ENCODE results near the gene LTBP1.

The LTBP1 gene

GRCh38 chr2:33351781-33352180 lies 405.0 kb downstream of the LTBP1 start:
- DNase-seq (ENCODE audit: low read depth in 1 of 2, low spot score in 1 of 2) = no peak
- no peak for TF ChIP-seq SPI1 (IDR thresholded peaks at IDR 0.05; ENCODE audit: borderline replicate concordance, low read depth)
- TF ChIP-seq, protein P1, sequence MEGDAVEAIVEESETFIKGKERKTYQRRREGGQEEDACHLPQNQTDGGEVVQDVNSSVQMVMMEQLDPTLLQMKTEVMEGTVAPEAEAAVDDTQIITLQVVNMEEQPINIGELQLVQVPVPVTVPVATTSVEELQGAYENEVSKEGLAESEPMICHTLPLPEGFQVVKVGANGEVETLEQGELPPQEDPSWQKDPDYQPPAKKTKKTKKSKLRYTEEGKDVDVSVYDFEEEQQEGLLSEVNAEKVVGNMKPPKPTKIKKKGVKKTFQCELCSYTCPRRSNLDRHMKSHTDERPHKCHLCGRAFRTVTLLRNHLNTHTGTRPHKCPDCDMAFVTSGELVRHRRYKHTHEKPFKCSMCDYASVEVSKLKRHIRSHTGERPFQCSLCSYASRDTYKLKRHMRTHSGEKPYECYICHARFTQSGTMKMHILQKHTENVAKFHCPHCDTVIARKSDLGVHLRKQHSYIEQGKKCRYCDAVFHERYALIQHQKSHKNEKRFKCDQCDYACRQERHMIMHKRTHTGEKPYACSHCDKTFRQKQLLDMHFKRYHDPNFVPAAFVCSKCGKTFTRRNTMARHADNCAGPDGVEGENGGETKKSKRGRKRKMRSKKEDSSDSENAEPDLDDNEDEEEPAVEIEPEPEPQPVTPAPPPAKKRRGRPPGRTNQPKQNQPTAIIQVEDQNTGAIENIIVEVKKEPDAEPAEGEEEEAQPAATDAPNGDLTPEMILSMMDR (IDR thresholded peaks at IDR 0.05; ENCODE audit: insufficient read depth, low read length) = no peak
- no peak for TF ChIP-seq POLR2AphosphoS5 (IDR thresholded peaks at IDR 0.05; ENCODE audit: low read depth)
- no peak for TF ChIP-seq REST (IDR thresholded peaks at IDR 0.05; ENCODE audit: insufficient replicate concordance, low read depth)
- no peak for TF ChIP-seq GABPA (IDR thresholded peaks at IDR 0.05; ENCODE audit: low read depth)
- Histone ChIP-seq H3K4me3 (replicated peaks; ENCODE audit: insufficient read depth, low read length) (no peak overlapping the region), H3K27ac (replicated peaks) (no peak overlapping the region), H3K27me3 (ENCODE audit: insufficient read depth, poor library complexity, severe bottlenecking) (no peaks in the 10 kb centered on the region)

- Histone ChIP-seq H3K27me3 (ENCODE audit: insufficient read depth, poor library complexity, severe bottlenecking) (no peaks in the 10 kb centered on the region), H3K4me3 (replicated peaks; ENCODE audit: insufficient read depth, low read length) (no peak overlapping the region), H3K27ac (replicated peaks) (no peak overlapping the region)
- no peak for DNase-seq (ENCODE audit: low read depth in 1 of 2, low spot score in 1 of 2)
- TF ChIP-seq GABPA (IDR thresholded peaks at IDR 0.05; ENCODE audit: low read depth) (no peak), REST (IDR thresholded peaks at IDR 0.05; ENCODE audit: insufficient replicate concordance, low read depth) (no peak), SPI1 (IDR thresholded peaks at IDR 0.05; ENCODE audit: borderline replicate concordance, low read depth) (no peak), POLR2AphosphoS5 (IDR thresholded peaks at IDR 0.05; ENCODE audit: low read depth) (no peak)
- TF ChIP-seq, protein P1 (IDR thresholded peaks at IDR 0.05; ENCODE audit: insufficient read depth, low read length) = no peak
These were observed 408.2 kb downstream of the LTBP1 start for GRCh38 chr2:33354981-33355380.

DNA sequence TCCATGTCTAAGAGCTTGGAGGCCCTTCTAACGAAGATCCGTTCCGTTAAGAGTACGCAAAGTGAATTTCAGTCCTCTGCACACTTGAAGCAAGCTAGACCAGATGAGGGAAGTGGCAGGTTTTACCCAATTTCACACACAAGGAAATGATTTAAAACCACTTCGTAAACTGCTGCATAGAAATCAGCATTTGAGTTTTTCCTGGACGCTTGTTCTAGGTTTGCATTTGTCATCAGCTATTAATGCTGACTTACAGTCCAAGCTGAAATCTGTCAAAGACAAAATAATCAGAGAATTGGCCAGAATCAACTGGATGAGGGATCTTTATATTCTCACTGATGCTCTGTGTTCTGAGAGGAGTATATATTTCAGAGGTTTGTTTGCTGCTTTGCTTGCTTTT lies 412.1 kb downstream of the LTBP1 start:
- Histone ChIP-seq H3K27me3 (ENCODE audit: insufficient read depth, poor library complexity, severe bottlenecking) (no peaks in the 10 kb centered on the region), H3K27ac (replicated peaks) (no peak overlapping the region), H3K4me3 (replicated peaks; ENCODE audit: insufficient read depth, low read length) (no peak overlapping the region)
- no peak for TF ChIP-seq GABPA (IDR thresholded peaks at IDR 0.05; ENCODE audit: low read depth)
- no peak for TF ChIP-seq SPI1 (IDR thresholded peaks at IDR 0.05; ENCODE audit: borderline replicate concordance, low read depth)
- no peak for TF ChIP-seq REST (IDR thresholded peaks at IDR 0.05; ENCODE audit: insufficient replicate concordance, low read depth)
- TF ChIP-seq, protein P1 (IDR thresholded peaks at IDR 0.05; ENCODE audit: insufficient read depth, low read length) = no peak
- no peak for TF ChIP-seq POLR2AphosphoS5 (IDR thresholded peaks at IDR 0.05; ENCODE audit: low read depth)
- no peak for DNase-seq (ENCODE audit: low read depth in 1 of 2, low spot score in 1 of 2)

All from HL-60 (cell line).